Occipital lobe (tissue), 2 donors: ENCODE data around the gene IFI30. TPM values are rescaled to one million over a fixed set of nuclear protein-coding genes. Genes with fewer than 3 reads are reported as not detected.

Experiments
- DNase-seq: peaks from one replicate; lab custom pipeline; 2025; lab: John Stamatoyannopoulos, UW
- total RNA-seq: library from RNA; depleted of rRNA; stranded (reverse); fragments of >200 nt; gene quantifications from one replicate; pipeline ENCODE4 v1.2.3, GENCODE V29; 2014

Gene IFI30
- 0.62 TPM for total RNA-seq

GRCh38 chr19:18173572-18174288 is at the start of gene IFI30:
TSS of gene IFI30 (plus strand) at chr19:18173813. CDS start at chr19:18173842, 29 bp downstream.
- no peak for DNase-seq

GRCh38 chr19:18123819-18124218 is 49.8 kb upstream of the IFI30 start:
- DNase-seq: no peak

- no peak for DNase-seq
Measured at GRCh38 chr19:18126097-18126496, 47.5 kb upstream of the IFI30 start.

- DNase-seq: no peak
Measured at GRCh38 chr19:18128044-18128443, 45.6 kb upstream of the IFI30 start.

GRCh38 chr19:18128805-18129204 is 44.8 kb upstream of the IFI30 start:
- no peak for DNase-seq

- no peak for DNase-seq
Measured at GRCh38 chr19:18130523-18131242, 42.9 kb upstream of the IFI30 start.

- no peak for DNase-seq
Measured at GRCh38 chr19:18131841-18132596, 41.6 kb upstream of the IFI30 start.

GRCh38 chr19:18135712-18136584 is 37.7 kb upstream of the IFI30 start:
- DNase-seq: no peak

GRCh38 chr19:18137242-18137641 is 36.4 kb upstream of the IFI30 start:
- DNase-seq: no peak

GRCh38 chr19:18137657-18138339 is 35.8 kb upstream of the IFI30 start:
- DNase-seq: no peak

GRCh38 chr19:18140473-18140872 is 33.1 kb upstream of the IFI30 start:
- DNase-seq: no peak

GRCh38 chr19:18141031-18141430 is 32.6 kb upstream of the IFI30 start:
- DNase-seq: no peak

GRCh38 chr19:18143902-18144301 is 29.7 kb upstream of the IFI30 start:
- DNase-seq: no peak

- DNase-seq: no peak
Measured at GRCh38 chr19:18144361-18144760, 29.3 kb upstream of the IFI30 start.

- no peak for DNase-seq
Measured at GRCh38 chr19:18144906-18145305, 28.7 kb upstream of the IFI30 start.

GRCh38 chr19:18145391-18145999 is 28.1 kb upstream of the IFI30 start:
- DNase-seq: no peak

GRCh38 chr19:18147396-18147795 is 26.2 kb upstream of the IFI30 start:
- DNase-seq: no peak

GRCh38 chr19:18149596-18149975 is 24.0 kb upstream of the IFI30 start:
- DNase-seq: no peak

GRCh38 chr19:18150776-18151624 is 22.6 kb upstream of the IFI30 start:
- DNase-seq: no peak
